Upper lobe of left lung (tissue), 6 donors: ENCODE results near the gene BCL7A. TPM values are rescaled to one million over a fixed set of nuclear protein-coding genes. Genes with fewer than 3 reads are reported as not detected.

Experiments used
- ATAC-seq, 2 donors: fragments of 200-7000 bp; cut with Tn5 transposase; one replicate each; pipeline ENCODE4 v1.9.1; 2022; ENCODE audit warnings: mild to moderate bottlenecking in 2 of 2, moderate library complexity in 2 of 2; ENCODE audit not compliant: low FRiP score in 2 of 2
- DNase-seq, 2 donors: peaks; one replicate each; pipeline ENCODE4 v3.0.0-alpha.2; 2019 to 2020
- H3K27ac ChIP-seq, 4 donors: fragments of 200-600 bp; sonication (generic); one replicate each; pipeline ENCODE4 v1.5.1; 2016 to 2019
- H3K27me3 ChIP-seq, 4 donors: fragments of 200-600 bp; sonication (generic); one replicate each; pipeline ENCODE4 v1.5.1; 2017 to 2019
- H3K36me3 ChIP-seq, 4 donors: fragments of 200-600 bp; sonication (generic); one replicate each; pipeline ENCODE4 v1.5.1; 2016 to 2019
- H3K4me1 ChIP-seq, 4 donors: fragments of 200-600 bp; sonication (generic); one replicate each; pipeline ENCODE4 v1.5.1; 2018 to 2019
- H3K4me3 ChIP-seq, 4 donors: fragments of 200-600 bp; sonication (generic); one replicate each; pipeline ENCODE4 v1.5.1; 2017 to 2019; ENCODE audit warnings: mild to moderate bottlenecking in 2 of 4, moderate library complexity in 1 of 4
- H3K9me3 ChIP-seq, 4 donors: fragments of 200-600 bp; sonication (generic); one replicate each; pipeline ENCODE4 v1.5.1; 2018 to 2019
- CTCF ChIP-seq, 6 experiments: fragments of 450-650 bp in 4 of 6; fragments of 200-600 bp in 2 of 6; sonication (generic) in 2 of 6; IDR thresholded peaks; one replicate each; pipeline ENCODE4 v1.5.1; 2016 to 2019; ENCODE audit warnings: antibody characterized with exemption in 6 of 6
- EP300 ChIP-seq, 4 donors: sonication (generic); formaldehyde crosslinking; IDR thresholded peaks; one replicate each; pipeline ENCODE4 v1.5.1; 2017; ENCODE audit warnings: antibody characterized with exemption in 4 of 4, control low read depth in 2 of 4
- POLR2A ChIP-seq, 4 donors: fragments of 450-650 bp; IDR thresholded peaks; one replicate each; pipeline ENCODE4 v1.5.1; 2016 to 2017; ENCODE audit warnings: antibody characterized with exemption in 4 of 4, mild to moderate bottlenecking in 2 of 4
- POLR2AphosphoS5 ChIP-seq, 2 donors: sonication (generic); formaldehyde crosslinking; IDR thresholded peaks; one replicate each; pipeline ENCODE4 v1.5.1; 2017; ENCODE audit warnings: antibody characterized with exemption in 2 of 2
- WGBS, 2 donors: methylation state at CpG; one replicate each; pipeline ENCODE4 v1.1.5; 2017 to 2018; 5-methylcytosine and 5-hydroxymethylcytosine counted together
- total RNA-seq, 6 donors: library from RNA; depleted of rRNA in 4 of 6; stranded (reverse); fragments of >200 nt in 4 of 6; gene quantifications; one replicate each; pipeline versions ENCODE4 v1.1.0 to v1.2.1, GENCODE V29; 2016 to 2021
- donor health status: DM: no; HTN: no; CAD: no; lungs with moderate emphysema.
- donor health status: DM: no; HTN: yes; CAD: no; lungs with severe emphysema.

BCL7A gene
- total RNA-seq, 6 donors from 2014 or later = 4.9 to 14.6 (median 12.7) TPM

GRCh38 chr12:122086116-122086515 lies 64.4 kb downstream of the BCL7A start:
- Histone ChIP-seq H3K9me3 (no peaks in the 10 kb centered on the region), H3K27me3 (no peaks in the 10 kb centered on the region), H3K4me3 (no peak overlapping the region), H3K27ac (no peak overlapping the region), H3K36me3 (peaks cover 0 to 34% (median 10%) of the 10 kb centered on the region in 4 donors), H3K4me1 (peaks cover 52 to 92% (median 56%) of the 10 kb centered on the region in 4 donors)
- DNase-seq (no peak), ATAC-seq (no peak)
- 82 to 91% methylated on average over 8 of the region's 8 CpGs for WGBS, 2 donors
- TF ChIP-seq POLR2AphosphoS5 (IDR thresholded peaks at IDR 0.05) (no peak), EP300 (IDR thresholded peaks at IDR 0.05) (no peak), POLR2A (IDR thresholded peaks at IDR 0.05) (no peak), CTCF (IDR thresholded peaks at IDR 0.05) (no peak)

- peak overlapping the region in 1 of 4 donors; percentile 40 for H3K27ac ChIP-seq
- H3K36me3 ChIP-seq = peaks cover 0 to 34% (median 10%) of the 10 kb centered on the region in 4 donors
- TF ChIP-seq POLR2A (IDR thresholded peaks at IDR 0.05) (no peak), EP300 (IDR thresholded peaks at IDR 0.05) (no peak), POLR2AphosphoS5 (IDR thresholded peaks at IDR 0.05) (no peak), CTCF (IDR thresholded peaks at IDR 0.05) (no peak)
- peaks cover 49 to 92% (median 54%) of the 10 kb centered on the region in 4 donors for H3K4me1 ChIP-seq
- H3K27me3 ChIP-seq = no peaks in the 10 kb centered on the region
- peak in 1 of 2 donors; percentile 6 for ATAC-seq
- no peak overlapping the region for H3K4me3 ChIP-seq
- DNase-seq = no peak
- WGBS, 2 donors = 87% methylated on average over 14 to 18 of the region's 18 CpGs
- no peaks in the 10 kb centered on the region for H3K9me3 ChIP-seq
These were observed 65.1 kb downstream of the BCL7A start for GRCh38 chr12:122086641-122087285.

GRCh38 chr12:122087431-122088178 lies 65.9 kb downstream of the BCL7A start:
- DNase-seq (no peak), ATAC-seq (no peak)
- Histone ChIP-seq H3K4me1 (peaks cover 40 to 92% (median 51%) of the 10 kb centered on the region in 4 donors), H3K36me3 (peaks cover 0 to 34% (median 10%) of the 10 kb centered on the region in 4 donors), H3K4me3 (no peak overlapping the region), H3K27me3 (no peaks in the 10 kb centered on the region), H3K9me3 (no peaks in the 10 kb centered on the region), H3K27ac (peak overlapping the region in 2 of 4 donors; percentile 10 to 61)
- no peak for TF ChIP-seq POLR2AphosphoS5 (IDR thresholded peaks at IDR 0.05)
- TF ChIP-seq CTCF (IDR thresholded peaks at IDR 0.05) = no peak
- no peak for TF ChIP-seq POLR2A (IDR thresholded peaks at IDR 0.05)
- no peak for TF ChIP-seq EP300 (IDR thresholded peaks at IDR 0.05)
- 82 to 89% methylated on average over 17 of the region's 17 CpGs for WGBS, 2 donors

- Histone ChIP-seq H3K27ac (peak overlapping the region in 3 of 4 donors; percentile 10 to 63 (median 61)), H3K4me3 (no peak overlapping the region), H3K36me3 (peaks cover 0 to 34% (median 10%) of the 10 kb centered on the region in 4 donors), H3K9me3 (no peaks in the 10 kb centered on the region), H3K4me1 (peaks cover 33 to 86% (median 47%) of the 10 kb centered on the region in 4 donors), H3K27me3 (no peaks in the 10 kb centered on the region)
- ATAC-seq (no peak), DNase-seq (no peak)
- TF ChIP-seq EP300 (IDR thresholded peaks at IDR 0.05) = no peak
- TF ChIP-seq POLR2AphosphoS5 (IDR thresholded peaks at IDR 0.05) = no peak
- TF ChIP-seq CTCF (IDR thresholded peaks at IDR 0.05) = no peak
- TF ChIP-seq POLR2A (IDR thresholded peaks at IDR 0.05) = no peak
- 82 to 83% methylated on average over 9 of the region's 9 CpGs for WGBS, 2 donors
These were observed 66.6 kb downstream of the BCL7A start for GRCh38 chr12:122088179-122088810.
